Keratinocyte (primary cell): ENCODE measurements around the gene HNRNPUL2. TPM values are rescaled to one million over a fixed set of nuclear protein-coding genes. Genes with fewer than 3 reads are reported as not detected.

Source experiments
- DNase-seq: peaks from one replicate; pipeline ENCODE4 v3.0.0-alpha.2; 2011; ENCODE audit warnings: low read depth, missing footprints, low spot score
- FAIRE-seq: peaks from 2 replicates; lab custom pipeline; 2011; peaks lifted over from hg19 to GRCh38; lab: Jason Lieb, UNC
- H2AFZ ChIP-seq: 2 replicates; pipeline ENCODE4 v1.6.0; 2012; ENCODE audit warnings: low read length, control low read depth, inconsistent platforms; ENCODE audit not compliant: control insufficient read depth
- H3K27ac ChIP-seq: 2 replicates; pipeline ENCODE4 v1.5.1; 2011; ENCODE audit warnings: low read length; ENCODE audit not compliant: control insufficient read depth, insufficient read depth
- H3K27me3 ChIP-seq: 3 replicates; pipeline ENCODE4 v1.6.0; 2011; ENCODE audit warnings: low read length; ENCODE audit not compliant: control insufficient read depth, insufficient read depth; ENCODE audit errors: extremely low read depth
- H3K36me3 ChIP-seq, 2 experiments: 2 replicates in 1 of 2; 3 replicates in 1 of 2; pipeline ENCODE4 v1.5.1; 2011; ENCODE audit warnings: low read length in 2 of 2, mild to moderate bottlenecking in 1 of 2; ENCODE audit not compliant: control insufficient read depth in 2 of 2, insufficient read depth in 2 of 2; ENCODE audit errors: extremely low read depth in 1 of 2
- H3K4me1 ChIP-seq: 3 replicates; pipeline ENCODE4 v1.5.1; 2011; ENCODE audit warnings: low read length; ENCODE audit not compliant: control insufficient read depth, insufficient read depth; ENCODE audit errors: extremely low read depth
- H3K4me2 ChIP-seq: 3 replicates; pipeline ENCODE4 v1.6.0; 2011; ENCODE audit warnings: low read depth, low read length; ENCODE audit not compliant: control insufficient read depth, insufficient read depth; ENCODE audit errors: extremely low read depth
- H3K4me3 ChIP-seq, 3 experiments: fragments of 200-600 bp in 1 of 3; sonication (generic) in 1 of 3; 2 replicates in 2 of 3; 3 replicates in 1 of 3; pipeline ENCODE4 v1.5.1; 2011 to 2016; ENCODE audit warnings: low read length in 3 of 3, mild to moderate bottlenecking in 3 of 3, control low read depth in 2 of 3, inconsistent platforms in 1 of 3, low read depth in 1 of 3, mixed read lengths in 1 of 3, mixed run types in 1 of 3, moderate library complexity in 1 of 3; ENCODE audit not compliant: control insufficient read depth in 2 of 3, insufficient read depth in 2 of 3; ENCODE audit errors: extremely low read depth in 1 of 3
- H3K79me2 ChIP-seq: 2 replicates; pipeline ENCODE4 v1.6.0; 2012; ENCODE audit warnings: low read length; ENCODE audit not compliant: control insufficient read depth, insufficient read depth
- H3K9ac ChIP-seq: 3 replicates; pipeline ENCODE4 v1.6.0; 2011; ENCODE audit warnings: low read length; ENCODE audit not compliant: control insufficient read depth, insufficient read depth; ENCODE audit errors: extremely low read depth
- H3K9me1 ChIP-seq: 3 replicates; pipeline ENCODE4 v1.6.0; 2011; ENCODE audit warnings: low read length; ENCODE audit not compliant: control insufficient read depth, insufficient read depth; ENCODE audit errors: extremely low read depth
- H3K9me3 ChIP-seq: 2 replicates; pipeline ENCODE4 v1.5.1; 2012; ENCODE audit warnings: low read depth, low read length; ENCODE audit not compliant: control insufficient read depth
- H4K20me1 ChIP-seq: 3 replicates; pipeline ENCODE4 v1.6.0; 2011; ENCODE audit warnings: low read length; ENCODE audit not compliant: control insufficient read depth, insufficient read depth; ENCODE audit errors: extremely low read depth
- EZH2 ChIP-seq: IDR thresholded peaks from one replicate; pipeline ENCODE4 v1.6.1; 2012; ENCODE audit warnings: inconsistent platforms, mild to moderate bottlenecking, low read length, moderate library complexity
- dilution Hi-C: fragments of 300-500 bp; cut with MboI; formaldehyde crosslinking; loops from one replicate; pipeline ENCODE4 v1.7.0; 2020; ENCODE audit warnings: low sequenced_read_pairs; ENCODE audit not compliant: extremely low pct_ligation_motif_present
- polyA plus RNA-seq, 5 experiments: library from polyadenylated mRNA; depleted of rRNA in 3 of 5; stranded (reverse) in 3 of 5; stranded (forward) in 1 of 5; unstranded in 1 of 5; fragments of >200 nt; gene quantifications; 1 replicate in 1 of 5; 2 replicates in 3 of 5; 3 replicates in 1 of 5; pipeline versions ENCODE4 v1.2.1 to v1.2.3, GENCODE V29; 2011 to 2012; ENCODE audit warnings: missing spikeins in 2 of 5, low read depth in 1 of 5, low replicate concordance in 1 of 5
- small RNA-seq, 3 experiments: library from RNA; depleted of rRNA; stranded (forward); fragments of <200 nt; gene quantifications; one replicate each; pipeline ENCODE3, GENCODE V24; 2012; ENCODE audit warnings: low read depth in 3 of 3, low replicate concordance in 1 of 3; ENCODE audit not compliant: insufficient read length in 3 of 3
- TF ChIP-seq, protein P1 (sequence below), 3 experiments: IDR thresholded peaks in 1 of 3; conservative IDR thresholded peaks in 1 of 3; optimal IDR thresholded peaks in 1 of 3; 2 replicates in 2 of 3; 3 replicates in 1 of 3; pipeline versions ENCODE3 to v1.5.1; 2011; ENCODE audit warnings: low read length in 3 of 3, mild to moderate bottlenecking in 3 of 3, moderate library complexity in 2 of 3, control low read depth in 1 of 3, inconsistent platforms in 1 of 3; ENCODE audit not compliant: insufficient read depth in 2 of 3; ENCODE audit errors: extremely low read depth in 1 of 3

Gene HNRNPUL2
- polyA plus RNA-seq, 1 donor (not counting 4 experiments of a cell fraction or from before 2014, with no cell fraction given): 29.0 TPM

DNA sequence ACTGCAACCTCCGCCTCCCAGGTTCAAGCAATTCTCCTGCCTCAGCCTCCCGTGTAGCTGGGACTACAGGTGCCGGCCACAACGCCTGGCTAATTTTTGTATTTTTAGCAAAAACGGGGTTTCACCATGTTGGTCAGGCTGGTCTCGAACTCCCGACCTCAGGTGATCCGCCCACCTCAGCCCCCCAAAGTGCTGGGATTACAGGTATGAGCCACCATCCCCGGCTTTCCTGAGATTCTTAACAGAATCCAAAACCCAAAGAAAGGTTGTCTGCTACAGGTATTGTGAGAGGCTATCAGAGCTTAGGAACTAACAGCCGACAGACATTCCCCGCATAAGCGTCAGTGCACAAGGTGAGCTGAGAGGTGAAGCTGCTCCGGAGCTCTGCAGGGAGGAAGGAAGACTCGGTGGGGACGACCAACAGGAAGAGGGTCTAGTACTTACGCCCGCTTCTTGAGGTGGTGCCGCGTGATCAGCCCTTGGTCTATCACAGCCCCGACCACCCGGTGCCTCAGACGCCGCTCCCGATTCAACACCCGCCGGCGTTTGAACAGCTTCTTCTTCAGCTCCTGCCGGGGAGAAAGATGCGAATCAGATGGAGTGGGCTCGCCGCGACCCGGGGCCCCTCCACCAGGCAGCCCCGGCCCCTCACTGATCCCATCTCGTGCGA lies 62.7 kb downstream of the HNRNPUL2 start:
- Histone ChIP-seq H3K4me2 (peak overlapping the region; percentile 76), H3K9ac (peak overlapping the region; percentile 95), H3K4me3 (peak overlapping the region; percentile 93 to 97 (median 95)), H3K79me2 (peaks cover 39% of the 10 kb centered on the region), H2AFZ (peak overlapping the region; percentile 66), H3K36me3 (peaks cover 22 to 32% of the 10 kb centered on the region in 2 experiments), H3K9me3 (no peaks in the 10 kb centered on the region), H4K20me1 (peaks cover 4% of the 10 kb centered on the region), H3K4me1 (peaks cover 18% of the 10 kb centered on the region), H3K9me1 (no peaks in the 10 kb centered on the region), H3K27me3 (no peaks in the 10 kb centered on the region), H3K27ac (peak overlapping the region; percentile 86)
- TF ChIP-seq, protein P1, sequence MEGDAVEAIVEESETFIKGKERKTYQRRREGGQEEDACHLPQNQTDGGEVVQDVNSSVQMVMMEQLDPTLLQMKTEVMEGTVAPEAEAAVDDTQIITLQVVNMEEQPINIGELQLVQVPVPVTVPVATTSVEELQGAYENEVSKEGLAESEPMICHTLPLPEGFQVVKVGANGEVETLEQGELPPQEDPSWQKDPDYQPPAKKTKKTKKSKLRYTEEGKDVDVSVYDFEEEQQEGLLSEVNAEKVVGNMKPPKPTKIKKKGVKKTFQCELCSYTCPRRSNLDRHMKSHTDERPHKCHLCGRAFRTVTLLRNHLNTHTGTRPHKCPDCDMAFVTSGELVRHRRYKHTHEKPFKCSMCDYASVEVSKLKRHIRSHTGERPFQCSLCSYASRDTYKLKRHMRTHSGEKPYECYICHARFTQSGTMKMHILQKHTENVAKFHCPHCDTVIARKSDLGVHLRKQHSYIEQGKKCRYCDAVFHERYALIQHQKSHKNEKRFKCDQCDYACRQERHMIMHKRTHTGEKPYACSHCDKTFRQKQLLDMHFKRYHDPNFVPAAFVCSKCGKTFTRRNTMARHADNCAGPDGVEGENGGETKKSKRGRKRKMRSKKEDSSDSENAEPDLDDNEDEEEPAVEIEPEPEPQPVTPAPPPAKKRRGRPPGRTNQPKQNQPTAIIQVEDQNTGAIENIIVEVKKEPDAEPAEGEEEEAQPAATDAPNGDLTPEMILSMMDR (optimal IDR thresholded peaks at IDR 0.05 in 1 of 3, IDR thresholded peaks at IDR 0.05 in 1 of 3, conservative IDR thresholded peaks at IDR 0.05 in 1 of 3; ENCODE audit: extremely low read depth in 1 of 3, insufficient read depth in 2 of 3, low read length in 3 of 3): no peak
- TF ChIP-seq EZH2: no peak
- no peak for DNase-seq
- FAIRE-seq: no peak
- dilution Hi-C loops: no loop called here

Small RNA genes within 50 kb of the gene (small RNA-seq; reads per million reads assigned to genes)
- 0 reads per million in 3 experiments for gene SNORA57

Other genes starting within 250 kb of the HNRNPUL2 start
- gene AHNAK, start 180.7 kb downstream of the HNRNPUL2 start, polyA plus RNA-seq: 195 to 220 TPM (median 207 TPM) in 3 replicates
- gene EEF1G, start 153.6 kb downstream of the HNRNPUL2 start, polyA plus RNA-seq: 1,553 to 1,943 TPM (median 1,735 TPM) in 3 replicates
- gene TUT1, start 135.9 kb downstream of the HNRNPUL2 start, polyA plus RNA-seq: 10.1 to 12.3 TPM (median 10.5 TPM) in 3 replicates
- 29.4 to 44.3 TPM (median 39.7 TPM) in 3 replicates for gene MTA2, start 125.6 kb downstream of the HNRNPUL2 start, polyA plus RNA-seq
- gene EML3, start 114.7 kb downstream of the HNRNPUL2 start, polyA plus RNA-seq: 13.6 to 15.1 TPM (median 13.6 TPM) in 3 replicates
- 1.0 to 1.9 TPM (median 1.5 TPM) in 3 replicates for gene ROM1, start 114.2 kb downstream of the HNRNPUL2 start, polyA plus RNA-seq
- 15.1 to 28.2 TPM (median 17.7 TPM) in 3 replicates for gene B3GAT3, start 105.5 kb downstream of the HNRNPUL2 start, polyA plus RNA-seq
- gene GANAB, start 80.8 kb downstream of the HNRNPUL2 start, polyA plus RNA-seq: 153 to 211 TPM (median 176 TPM) in 3 replicates
- gene INTS5, start 74.2 kb downstream of the HNRNPUL2 start, polyA plus RNA-seq: 7.7 to 21.1 TPM (median 8.0 TPM) in 3 replicates
- gene C11orf98, start 62.2 kb downstream of the HNRNPUL2 start, polyA plus RNA-seq: 58.9 to 81.5 TPM (median 76.5 TPM) in 3 replicates
- gene CSKMT, start 62.1 kb downstream of the HNRNPUL2 start, polyA plus RNA-seq: 4.0 to 4.5 TPM (median 4.2 TPM) in 3 replicates
- 8.3 to 11.7 TPM (median 8.6 TPM) in 3 replicates for gene UQCC3, start 55.8 kb downstream of the HNRNPUL2 start, polyA plus RNA-seq
- gene LBHD1, start 55.2 kb downstream of the HNRNPUL2 start, polyA plus RNA-seq: 3.8 to 5.3 TPM (median 4.9 TPM) in 3 replicates
- 45.9 to 72.5 TPM (median 58.5 TPM) in 3 replicates for gene UBXN1, start 48.4 kb downstream of the HNRNPUL2 start, polyA plus RNA-seq
- gene LRRN4CL, start 37.9 kb downstream of the HNRNPUL2 start, polyA plus RNA-seq: 0.08 TPM in 3 replicates
- 21.9 to 50.5 TPM (median 38.6 TPM) in 3 replicates for gene BSCL2, start 20.0 kb downstream of the HNRNPUL2 start, polyA plus RNA-seq
- not detected in 3 replicates for gene GNG3, start 19.8 kb downstream of the HNRNPUL2 start, polyA plus RNA-seq
- gene TTC9C, start 1.0 kb upstream of the HNRNPUL2 start, polyA plus RNA-seq: 14.7 to 26.1 TPM (median 23.8 TPM) in 3 replicates
- 3.4 to 7.2 TPM (median 4.0 TPM) in 3 replicates for gene ZBTB3, start 26.7 kb upstream of the HNRNPUL2 start, polyA plus RNA-seq
- 145 to 166 TPM (median 151 TPM) in 3 replicates for gene POLR2G, start 34.1 kb upstream of the HNRNPUL2 start, polyA plus RNA-seq
- 14.7 to 16.1 TPM (median 14.8 TPM) in 3 replicates for gene TAF6L, start 43.9 kb upstream of the HNRNPUL2 start, polyA plus RNA-seq
- gene TMEM179B, start 59.9 kb upstream of the HNRNPUL2 start, polyA plus RNA-seq: 35.4 to 76.4 TPM (median 38.6 TPM) in 3 replicates
- 11.0 to 15.6 TPM (median 11.8 TPM) in 3 replicates for gene TMEM223, start 64.5 kb upstream of the HNRNPUL2 start, polyA plus RNA-seq
- gene NXF1, start 78.0 kb upstream of the HNRNPUL2 start, polyA plus RNA-seq: 22.8 to 51.2 TPM (median 25.3 TPM) in 3 replicates
- 20.4 to 30.4 TPM (median 25.6 TPM) in 3 replicates for gene STX5, start 104.6 kb upstream of the HNRNPUL2 start, polyA plus RNA-seq
- gene TEX54, start 105.4 kb upstream of the HNRNPUL2 start, polyA plus RNA-seq: not detected in 3 replicates
- 44.5 to 48.1 TPM (median 47.7 TPM) in 3 replicates for gene WDR74, start 112.1 kb upstream of the HNRNPUL2 start, polyA plus RNA-seq
- 469 to 552 TPM (median 521 TPM) in 3 replicates for gene SLC3A2, start 153.4 kb upstream of the HNRNPUL2 start, polyA plus RNA-seq
- gene CHRM1, start 193.9 kb upstream of the HNRNPUL2 start, polyA plus RNA-seq: not detected in 3 replicates